GM12892 (cell line): ENCODE measurements around the gene NOP10.
A peak's percentile ranks its signal among the peaks of the same experiment; 100 is the strongest.
"Not testable (repeated sequence)": the region's sequence is repeated elsewhere in the genome, so short reads cannot be mapped to it uniquely, and the experiment has no call there.

ENCODE experiments used
- DNase-seq: peaks from one replicate; pipeline ENCODE4 v3.0.0; 2011; ENCODE audit not compliant: insufficient read length
- FAIRE-seq: peaks from 2 replicates; lab custom pipeline; 2011; peaks lifted over from hg19 to GRCh38; lab: Jason Lieb, UNC
- POLR2A ChIP-seq: IDR thresholded peaks from 2 replicates; pipeline ENCODE4 v1.6.1; 2011; ENCODE audit warnings: low read depth, low read length, control low read depth
- POLR2AphosphoS5 ChIP-seq: IDR thresholded peaks from 2 replicates; pipeline ENCODE4 v1.6.1; 2011; ENCODE audit warnings: low read depth, low read length, control low read depth
- TAF1 ChIP-seq: IDR thresholded peaks from 2 replicates; pipeline ENCODE4 v1.6.1; 2011; ENCODE audit warnings: low read depth, mild to moderate bottlenecking, control low read depth, low read length, borderline replicate concordance

NOP10 gene

DNA sequence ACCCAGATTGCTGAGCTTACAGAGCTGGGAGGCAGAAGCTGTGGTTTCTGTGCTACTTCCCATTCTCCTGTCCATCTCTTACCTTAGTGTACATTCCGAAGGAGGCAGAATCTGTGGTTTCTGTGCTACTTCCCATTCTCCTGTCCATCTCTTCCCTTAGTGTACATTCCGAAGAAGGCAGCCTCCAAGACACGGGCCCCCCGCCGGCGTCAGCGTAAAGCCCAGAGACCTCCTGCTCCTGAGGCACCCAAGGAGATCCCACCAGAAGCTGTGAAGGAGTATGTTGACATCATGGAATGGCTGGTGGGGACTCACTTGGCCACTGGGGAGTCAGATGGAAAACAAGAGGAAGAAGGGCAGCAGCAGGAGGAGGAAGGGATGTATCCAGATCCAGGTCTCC is 11.3 kb upstream of the NOP10 start:
- TF ChIP-seq POLR2A (no peak), TAF1 (no peak), POLR2AphosphoS5 (no peak)
- no peak for DNase-seq
- no peak for FAIRE-seq

DNA sequence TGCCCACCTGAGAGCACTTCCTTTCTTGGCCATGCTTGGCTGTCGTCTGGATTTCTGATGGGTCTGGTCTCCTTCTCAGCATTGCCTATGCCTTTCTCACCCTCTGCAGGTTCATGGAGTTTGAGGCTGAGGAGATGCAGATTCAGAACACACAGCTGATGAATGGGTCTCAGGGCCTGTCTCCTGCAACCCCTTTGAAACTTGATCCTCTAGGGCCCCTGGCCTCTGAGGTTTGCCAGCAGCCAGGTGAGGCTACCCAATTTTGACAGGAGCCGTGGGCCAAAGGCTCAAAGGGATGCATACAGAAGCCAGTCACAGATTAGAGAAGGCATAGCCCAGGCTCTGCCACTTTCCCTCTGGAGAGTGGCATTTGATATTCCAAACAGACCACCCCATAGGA is 10.7 kb upstream of the NOP10 start:
- DNase-seq (no peak), FAIRE-seq (no peak)
- TF ChIP-seq POLR2A = no peak
- TF ChIP-seq POLR2AphosphoS5 = no peak
- TF ChIP-seq TAF1 = no peak

DNA sequence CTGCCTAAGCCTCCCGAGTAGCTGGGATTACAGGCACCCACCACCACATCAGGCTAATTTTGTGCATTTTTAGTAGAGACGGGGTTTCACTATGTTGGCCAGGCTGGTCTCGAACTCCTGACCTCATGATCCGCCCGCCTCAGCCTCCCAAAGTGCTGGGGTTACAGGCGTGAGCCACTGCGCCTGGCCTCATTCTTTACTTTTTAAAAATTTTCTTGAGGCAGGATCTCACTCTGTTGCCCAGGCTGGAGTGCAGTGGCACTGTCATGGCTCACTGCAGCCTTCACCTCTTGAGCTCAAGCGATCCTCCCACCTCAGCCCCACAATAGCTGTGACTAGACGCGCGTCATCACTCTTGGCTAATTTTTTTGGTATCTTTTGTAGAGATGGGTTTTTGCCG is 10.1 kb upstream of the NOP10 start:
- not testable (repeated sequence) for FAIRE-seq, DNase-seq

DNA sequence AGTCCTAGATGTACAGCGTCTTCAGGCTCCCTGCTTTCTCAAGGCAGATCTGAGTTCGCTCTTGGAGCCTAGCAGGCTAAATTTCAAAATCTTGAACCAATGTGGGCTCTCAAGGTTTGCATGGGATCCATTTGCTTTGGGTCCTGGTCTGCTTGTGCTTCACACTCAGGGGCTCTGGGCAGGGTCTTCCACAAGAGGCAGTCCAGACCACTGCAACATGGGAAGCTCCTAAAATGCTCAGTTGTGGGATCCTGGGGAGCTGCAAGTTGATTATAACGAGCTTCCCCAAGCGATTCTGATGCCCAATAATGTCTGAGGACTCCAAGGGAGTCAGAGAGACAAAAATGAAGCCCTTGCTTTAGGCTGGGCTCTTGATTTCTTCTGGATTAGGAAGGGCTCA is 6.8 kb upstream of the NOP10 start:
- FAIRE-seq (no peak), DNase-seq (no peak)
- no peak for TF ChIP-seq POLR2A
- TF ChIP-seq POLR2AphosphoS5 = no peak
- TF ChIP-seq TAF1 = no peak

DNA sequence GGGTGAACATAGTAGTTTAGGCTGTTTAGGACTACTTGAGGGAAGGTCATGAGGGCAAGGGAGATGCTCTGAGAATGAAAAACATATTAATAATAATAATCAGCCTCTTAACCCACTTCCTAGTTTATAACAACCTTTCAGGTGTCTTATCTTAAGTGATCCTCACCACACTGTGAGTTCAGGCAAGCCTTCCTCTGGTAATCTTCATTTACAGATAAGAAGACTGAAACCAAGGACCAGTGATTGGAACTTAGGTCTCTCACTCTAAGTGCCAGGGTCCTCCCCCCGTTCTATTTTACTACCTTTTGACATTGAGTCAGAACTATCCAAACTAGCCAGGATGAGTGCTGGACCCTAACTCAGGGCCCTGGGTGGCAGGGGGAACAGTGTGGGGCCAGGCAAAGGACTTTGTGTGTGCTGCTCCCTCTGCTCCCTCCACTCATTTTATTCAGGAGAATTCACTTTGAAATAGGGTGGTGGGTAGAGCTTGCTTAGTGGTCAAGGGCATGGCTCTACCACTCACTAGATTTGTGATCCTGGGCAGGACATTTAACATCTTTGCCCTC is 5.9 kb upstream of the NOP10 start:
- DNase-seq (no peak), FAIRE-seq (no peak)
- TF ChIP-seq TAF1 = no peak
- no peak for TF ChIP-seq POLR2AphosphoS5
- no peak for TF ChIP-seq POLR2A

DNA sequence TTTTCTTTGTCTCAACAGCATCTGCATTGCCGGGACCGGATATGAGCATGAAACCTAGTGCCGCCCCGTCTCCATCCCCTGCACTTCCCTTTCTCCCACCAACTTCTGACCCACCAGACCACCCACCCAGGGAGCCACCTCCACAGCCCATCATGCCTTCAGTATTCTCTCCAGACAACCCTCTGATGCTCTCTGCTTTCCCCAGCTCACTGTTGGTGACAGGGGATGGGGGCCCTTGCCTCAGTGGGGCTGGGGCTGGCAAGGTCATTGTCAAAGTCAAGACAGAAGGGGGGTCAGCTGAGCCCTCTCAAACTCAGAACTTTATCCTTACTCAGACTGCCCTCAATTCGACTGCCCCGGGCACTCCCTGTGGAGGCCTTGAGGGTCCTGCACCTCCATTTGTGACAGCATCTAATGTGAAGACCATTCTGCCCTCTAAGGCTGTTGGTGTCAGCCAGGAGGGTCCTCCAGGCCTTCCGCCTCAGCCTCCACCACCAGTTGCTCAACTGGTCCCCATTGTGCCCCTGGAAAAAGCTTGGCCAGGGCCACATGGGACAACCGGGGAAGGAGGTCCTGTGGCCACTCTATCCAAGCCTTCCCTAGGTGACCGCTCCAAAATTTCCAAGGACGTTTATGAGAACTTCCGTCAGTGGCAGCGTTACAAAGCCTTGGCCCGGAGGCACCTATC is 5.2 kb upstream of the NOP10 start:
- DNase-seq (no peak), FAIRE-seq (no peak)
- no peak for TF ChIP-seq POLR2AphosphoS5
- TF ChIP-seq POLR2A = no peak
- no peak for TF ChIP-seq TAF1

DNA sequence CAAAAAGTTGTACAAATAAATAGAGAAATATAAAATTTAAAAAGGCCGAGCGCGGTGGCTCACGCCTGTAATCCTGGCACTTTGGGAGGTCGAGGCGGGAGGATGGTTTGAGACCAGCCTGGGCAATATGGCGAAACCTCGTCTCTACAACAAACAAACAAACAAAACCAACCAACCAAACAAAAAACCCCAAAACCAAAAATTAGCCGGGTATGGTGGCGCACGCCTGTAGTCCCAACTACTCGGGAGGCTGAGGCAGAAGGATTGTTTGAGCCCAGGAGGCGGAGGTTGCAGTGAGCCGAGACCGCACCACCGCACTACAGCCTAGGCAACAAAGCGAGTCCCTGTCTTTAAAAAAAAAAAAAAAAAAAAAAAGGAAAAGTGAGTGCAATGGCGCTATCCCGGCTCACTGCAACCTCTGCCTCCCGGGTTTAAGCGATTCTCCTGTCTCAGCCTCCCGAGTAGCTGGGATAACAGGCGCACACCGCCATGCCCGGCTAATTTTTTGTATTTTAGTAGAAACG is 661 bp downstream of the NOP10 start:
- not testable (repeated sequence) for FAIRE-seq, DNase-seq

DNA sequence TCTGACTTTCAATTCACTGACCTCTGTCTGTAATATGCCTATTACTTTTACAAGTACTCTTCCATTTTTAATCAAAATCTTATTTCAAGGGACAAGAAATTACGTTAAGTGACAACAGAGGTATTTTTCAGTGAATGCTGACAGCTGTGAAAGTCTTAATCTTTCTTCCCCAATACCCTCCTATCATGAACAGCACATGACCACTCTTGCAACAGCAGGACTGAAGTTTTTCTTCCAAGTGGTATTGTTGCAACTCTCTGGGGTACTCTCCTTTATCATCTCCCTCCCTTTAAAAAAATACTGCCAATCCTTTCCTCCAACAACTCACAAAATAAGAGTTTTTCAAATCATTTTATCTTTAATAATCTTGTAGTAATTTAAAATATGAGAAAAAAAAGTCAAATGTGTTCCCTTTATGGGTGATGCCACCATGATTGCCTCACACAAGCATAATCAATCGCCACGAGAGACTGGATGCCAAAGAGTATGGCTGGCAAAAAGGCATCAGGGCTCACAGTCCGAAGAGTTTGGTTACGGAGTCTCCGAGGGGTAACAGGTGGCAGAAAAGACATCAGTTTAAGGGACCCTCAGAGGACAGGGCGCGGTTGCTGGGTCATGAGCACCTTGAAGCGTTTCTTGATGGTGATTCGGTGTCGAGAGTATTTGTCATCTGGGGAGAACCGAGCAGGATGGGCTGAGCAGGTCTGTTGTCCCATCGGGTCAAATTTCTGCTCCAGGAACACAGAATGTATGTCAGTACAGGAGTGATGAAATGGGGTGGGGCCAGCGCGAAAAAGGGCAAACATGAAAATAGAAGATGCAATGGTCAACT is 1.3 kb downstream of the NOP10 start:
- no peak for TF ChIP-seq POLR2A
- TF ChIP-seq TAF1 = no peak
- no peak for TF ChIP-seq POLR2AphosphoS5
- DNase-seq (no peak), FAIRE-seq (no peak)

DNA sequence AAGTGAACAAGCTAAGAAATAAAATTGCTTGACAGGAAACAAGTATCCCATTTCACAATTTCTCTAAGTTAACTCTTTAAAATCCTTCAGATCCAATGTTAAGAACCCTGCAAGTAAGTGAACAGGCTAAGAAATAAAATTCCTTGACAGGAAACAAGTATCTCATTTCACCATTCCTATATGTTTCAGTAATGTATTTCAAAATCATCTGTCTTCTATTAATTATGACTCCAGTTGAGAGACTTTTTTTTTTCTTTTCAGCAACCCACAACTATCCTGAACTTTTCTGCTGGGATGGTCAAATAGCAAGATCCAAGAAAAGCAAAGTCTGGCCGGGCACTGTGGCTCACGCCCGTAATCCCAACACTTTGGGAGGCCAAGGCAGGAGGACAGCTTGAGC is 3.0 kb downstream of the NOP10 start:
- DNase-seq (no peak), FAIRE-seq (no peak)
- TF ChIP-seq TAF1 (no peak), POLR2A (no peak), POLR2AphosphoS5 (no peak)

DNA sequence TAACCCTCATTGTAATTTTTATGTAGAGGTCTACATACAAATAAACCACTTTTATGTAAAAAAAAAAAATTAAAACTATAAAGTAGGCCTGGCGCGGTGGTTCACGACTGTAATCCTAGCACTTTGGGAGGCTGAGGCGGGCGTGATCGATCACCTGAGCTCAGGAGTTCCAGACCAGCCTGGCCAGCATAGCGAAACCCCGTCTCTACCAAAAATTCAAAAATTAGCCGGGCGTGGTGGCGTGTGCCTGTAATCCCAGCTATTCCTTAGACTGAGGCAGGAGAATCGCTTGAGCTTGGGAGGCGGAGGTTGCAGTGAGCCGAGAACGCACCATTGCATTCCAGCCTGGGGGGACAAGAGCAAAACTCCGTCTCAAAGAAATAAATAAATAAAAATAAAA is 4.6 kb downstream of the NOP10 start:
- TF ChIP-seq POLR2AphosphoS5 = no peak
- no peak for TF ChIP-seq POLR2A
- TF ChIP-seq TAF1 = no peak
- no peak for FAIRE-seq
- DNase-seq = no peak

DNA sequence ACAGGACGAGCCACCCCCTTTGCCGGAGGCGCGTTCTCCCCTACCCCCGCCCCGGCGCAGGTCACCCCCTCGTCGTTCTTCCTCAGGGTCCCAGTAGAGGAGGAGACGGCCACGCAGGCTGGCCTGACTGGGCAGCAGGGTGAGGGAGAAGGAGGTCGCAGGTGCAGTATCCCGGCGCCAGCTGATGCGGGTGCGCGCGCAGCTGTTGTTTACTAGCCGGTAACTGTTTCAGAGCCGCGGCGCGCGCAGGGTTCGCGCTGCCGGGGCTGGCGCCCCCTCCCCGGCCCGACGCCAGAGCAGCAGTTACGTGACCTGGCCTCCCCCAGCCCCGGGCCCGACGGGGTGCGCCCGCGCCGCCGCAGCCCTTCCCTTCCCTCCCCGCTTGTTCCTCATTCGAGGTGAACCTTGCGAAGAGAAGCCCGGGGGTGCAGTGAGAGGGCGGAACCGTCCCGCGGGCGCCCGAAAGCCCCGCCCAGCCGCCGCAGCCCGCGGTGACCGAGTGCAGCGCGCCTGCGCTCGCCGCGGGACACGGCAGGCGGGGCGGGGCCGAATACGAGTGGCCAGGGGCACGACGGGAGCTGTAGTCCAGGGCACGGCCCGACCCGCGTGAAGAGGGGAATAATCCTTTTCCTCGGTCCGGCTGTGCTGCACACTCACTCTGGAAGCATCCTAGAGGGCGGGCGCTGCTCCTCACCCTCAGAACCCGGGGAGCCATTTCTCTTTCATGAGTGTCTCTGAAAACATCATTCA is 5.2 kb downstream of the NOP10 start, which contains the start of gene SLC12A6:
Gene SLC12A6 (minus strand): TSS at position 225 of the 750 bp plus-strand sequence. CDS start 1,101 bp downstream, outside the sequence.
- FAIRE-seq (peak; percentile 94), DNase-seq (peak; percentile 81)

More for the DNA sequence above, 5.2 kb downstream of the NOP10 start, which contains the start of gene SLC12A6:
- peak; percentile 76 for TF ChIP-seq POLR2A
- no peak for TF ChIP-seq TAF1
- TF ChIP-seq POLR2AphosphoS5 = peak; percentile 25; the same call in 1 of the 2 replicates
